Tibial nerve (tissue), 4 donors: ENCODE measurements around the gene CYP19A1. TPM values are rescaled to one million over a fixed set of nuclear protein-coding genes. Genes with fewer than 3 reads are reported as not detected.

ENCODE experiments used
- DNase-seq, 2 donors: peaks; one replicate each; pipeline ENCODE4 v3.0.0-alpha.2; 2019; ENCODE audit warnings: low spot score in 2 of 2
- H3K27ac ChIP-seq, 4 donors: fragments of 200-600 bp; sonication (generic) in 3 of 4; one replicate each; pipeline ENCODE4 v1.5.1; 2017 to 2019; ENCODE audit warnings: mild to moderate bottlenecking in 1 of 4
- H3K27me3 ChIP-seq, 2 donors: fragments of 200-600 bp; sonication (generic) in 1 of 2; one replicate each; pipeline versions ENCODE4 v1.5.1 to v1.6.0; 2017 to 2019
- H3K36me3 ChIP-seq, 3 donors: fragments of 200-600 bp; sonication (generic); one replicate each; pipeline ENCODE4 v1.5.1; 2018 to 2019
- H3K4me1 ChIP-seq, 4 donors: fragments of 200-600 bp; sonication (generic) in 3 of 4; one replicate each; pipeline ENCODE4 v1.5.1; 2017 to 2019
- H3K4me3 ChIP-seq, 4 donors: fragments of 200-600 bp; sonication (generic) in 3 of 4; one replicate each; pipeline ENCODE4 v1.5.1; 2017 to 2019; ENCODE audit warnings: mild to moderate bottlenecking in 1 of 4, moderate library complexity in 1 of 4
- H3K9me3 ChIP-seq, 4 donors: fragments of 200-600 bp; sonication (generic) in 3 of 4; one replicate each; pipeline ENCODE4 v1.5.1; 2017 to 2019
- CTCF ChIP-seq, 5 experiments: fragments of 200-600 bp in 3 of 5; fragments of 450-650 bp in 2 of 5; sonication (generic) in 3 of 5; IDR thresholded peaks; one replicate each; pipeline ENCODE4 v1.5.1; 2016 to 2019; ENCODE audit warnings: antibody characterized with exemption in 5 of 5, mild to moderate bottlenecking in 3 of 5, moderate library complexity in 2 of 5
- EP300 ChIP-seq, 2 donors: sonication (generic); formaldehyde crosslinking; IDR thresholded peaks; one replicate each; pipeline ENCODE4 v1.6.1; 2017; ENCODE audit warnings: antibody characterized with exemption in 2 of 2, mild to moderate bottlenecking in 1 of 2
- POLR2A ChIP-seq, 2 donors: fragments of 450-650 bp; IDR thresholded peaks; one replicate each; pipeline ENCODE4 v1.6.1; 2017; ENCODE audit warnings: antibody characterized with exemption in 2 of 2, mild to moderate bottlenecking in 2 of 2, moderate library complexity in 2 of 2
- WGBS, 2 donors: methylation state at CpG; one replicate each; pipeline ENCODE4 v1.1.5; 2018; 5-methylcytosine and 5-hydroxymethylcytosine counted together
- total RNA-seq, 4 donors: library from RNA; depleted of rRNA; stranded (reverse); fragments of >200 nt; gene quantifications; one replicate each; pipeline ENCODE4 v1.1.0, GENCODE V29; 2016

Gene CYP19A1
- total RNA-seq, 4 donors from 2014 or later, result 6.3 to 124 (median 15.6) TPM

- WGBS, 2 donors, result 69 to 75% methylated on average over 6 of the region's 6 CpGs
- no peak for DNase-seq
Observed at GRCh38 chr15:51368307-51368706, 29.9 kb upstream of the CYP19A1 start.

GRCh38 chr15:51367322-51367976 is 29.1 kb upstream of the CYP19A1 start:
- peaks cover 0 to 6% (median 0%) of the 10 kb centered on the region in 4 donors for H3K4me1 ChIP-seq
- WGBS, 2 donors, result 66 to 76% methylated on average over 10 of the region's 10 CpGs
- no peak overlapping the region for H3K27ac ChIP-seq
- no peaks in the 10 kb centered on the region for H3K27me3 ChIP-seq
- no peaks in the 10 kb centered on the region for H3K36me3 ChIP-seq
- TF ChIP-seq POLR2A (IDR thresholded peaks at IDR 0.05) (no peak), CTCF (IDR thresholded peaks at IDR 0.05) (no peak), EP300 (IDR thresholded peaks at IDR 0.05) (no peak)
- DNase-seq, result no peak
- H3K4me3 ChIP-seq, result no peak overlapping the region
- no peaks in the 10 kb centered on the region for H3K9me3 ChIP-seq

More at GRCh38 chr15:51368307-51368706, 29.9 kb upstream of the CYP19A1 start:
- Histone ChIP-seq H3K9me3 (no peaks in the 10 kb centered on the region), H3K4me3 (no peak overlapping the region), H3K27ac (no peak overlapping the region), H3K27me3 (no peaks in the 10 kb centered on the region), H3K4me1 (peaks cover 0 to 6% (median 0%) of the 10 kb centered on the region in 4 donors), H3K36me3 (no peaks in the 10 kb centered on the region)
- no peak for TF ChIP-seq CTCF (IDR thresholded peaks at IDR 0.05)
- TF ChIP-seq EP300 (IDR thresholded peaks at IDR 0.05), result no peak
- TF ChIP-seq POLR2A (IDR thresholded peaks at IDR 0.05), result no peak

DNA sequence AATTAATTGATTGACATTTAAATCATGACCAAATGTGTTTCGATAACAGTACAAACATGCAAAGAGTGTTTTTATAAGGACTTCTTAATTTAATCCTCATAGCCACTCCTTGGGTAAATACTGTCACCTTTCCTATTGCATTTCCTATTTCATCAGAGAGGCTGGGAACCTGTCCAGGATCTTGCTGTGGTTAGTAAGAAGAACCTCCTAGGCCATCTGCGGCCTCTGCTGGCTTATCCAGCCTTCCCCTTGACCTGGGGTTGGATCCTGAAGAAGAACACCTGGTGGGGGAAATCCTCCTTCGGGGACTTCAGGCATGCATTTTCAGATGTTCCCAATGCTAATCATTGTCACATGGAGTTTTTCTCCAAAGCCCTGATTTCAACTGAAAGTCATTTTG is 28.5 kb upstream of the CYP19A1 start:
- Histone ChIP-seq H3K4me1 (peaks cover 0 to 6% (median 0%) of the 10 kb centered on the region in 4 donors), H3K27me3 (no peaks in the 10 kb centered on the region), H3K4me3 (no peak overlapping the region), H3K9me3 (no peaks in the 10 kb centered on the region), H3K27ac (no peak overlapping the region), H3K36me3 (no peaks in the 10 kb centered on the region)
- DNase-seq, result peak in 1 of 2 donors; percentile 67
- 65 to 70% methylated on average over 3 of the region's 3 CpGs for WGBS, 2 donors
- TF ChIP-seq POLR2A (IDR thresholded peaks at IDR 0.05), result no peak
- no peak for TF ChIP-seq CTCF (IDR thresholded peaks at IDR 0.05)
- TF ChIP-seq EP300 (IDR thresholded peaks at IDR 0.05), result no peak

DNA sequence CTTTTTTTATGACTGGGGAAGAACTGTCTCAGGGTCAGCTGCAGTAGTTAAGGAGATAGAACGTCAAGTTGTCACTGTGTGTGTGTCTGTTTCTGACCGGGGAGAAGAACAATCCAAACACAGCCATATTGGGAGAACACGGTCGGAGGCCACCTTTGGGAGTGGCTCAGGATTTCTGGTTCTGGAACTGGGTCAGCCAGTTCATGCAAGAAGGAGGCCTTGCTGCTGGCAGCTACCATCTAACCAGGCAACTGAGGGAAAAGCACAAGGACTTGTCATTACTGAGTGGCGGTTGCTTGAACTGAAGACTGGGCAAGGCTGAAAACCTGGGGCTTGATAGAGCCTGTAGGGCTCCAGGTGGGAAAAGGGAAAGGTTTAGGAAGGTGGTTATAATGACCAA is 27.7 kb upstream of the CYP19A1 start:
- H3K36me3 ChIP-seq, result no peaks in the 10 kb centered on the region
- WGBS, 2 donors, result 79 to 84% methylated on average over 5 of the region's 5 CpGs

More for the DNA sequence above, 27.7 kb upstream of the CYP19A1 start:
- Histone ChIP-seq H3K9me3 (no peaks in the 10 kb centered on the region), H3K27ac (no peak overlapping the region), H3K4me3 (no peak overlapping the region), H3K27me3 (no peaks in the 10 kb centered on the region), H3K4me1 (peaks cover 0 to 6% (median 0%) of the 10 kb centered on the region in 4 donors)
- TF ChIP-seq POLR2A (IDR thresholded peaks at IDR 0.05) (no peak), CTCF (IDR thresholded peaks at IDR 0.05) (no peak), EP300 (IDR thresholded peaks at IDR 0.05) (no peak)
- no peak for DNase-seq
